Measurements from ENCODE around the gene SPTBN2.
"Not testable (repeated sequence)": the region's sequence is repeated elsewhere in the genome, so short reads cannot be mapped to it uniquely, and the experiment has no call there.

Gene SPTBN2

DNA sequence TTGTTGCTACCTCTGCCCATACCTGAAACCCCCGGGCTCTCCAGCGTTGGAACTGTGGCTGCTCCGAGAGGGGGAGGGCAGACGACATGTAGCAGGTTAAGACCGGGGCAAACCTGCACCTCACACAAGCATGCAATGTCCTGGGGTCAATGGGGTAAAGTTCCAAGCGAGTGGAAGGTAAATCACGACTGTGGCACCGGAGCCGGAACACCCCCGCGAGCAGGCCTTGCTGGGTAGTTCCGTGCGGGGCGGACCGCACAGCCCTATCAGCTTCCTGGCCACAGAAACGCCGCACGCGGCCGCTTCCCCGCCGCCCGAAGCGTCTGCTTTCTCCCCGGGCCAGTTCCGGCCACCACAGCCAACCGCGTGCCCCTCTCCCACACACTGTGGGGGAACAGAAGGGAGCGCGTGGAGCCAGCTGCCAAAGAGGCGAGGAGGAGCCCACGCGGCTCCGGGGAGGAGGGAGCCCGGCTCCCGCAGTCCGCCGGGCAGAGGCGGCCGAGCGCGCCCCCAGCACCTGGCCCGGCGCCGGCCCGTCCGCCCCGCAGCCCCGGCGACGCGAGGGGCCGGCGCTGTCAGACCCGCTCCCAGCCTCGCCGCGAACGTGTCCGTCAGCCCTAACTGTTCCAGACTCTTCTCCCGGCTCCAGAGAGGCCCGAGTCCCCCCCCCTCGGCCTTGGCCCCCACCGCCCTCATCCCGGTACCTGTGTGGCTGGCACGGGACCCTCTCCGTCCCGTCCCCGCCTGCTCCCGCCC is 1.6 kb downstream of the SPTBN2 start:
- peak overlapping the region in 17 of 21 experiments; percentile 24 to 85 (median 65) for H3K27ac ChIP-seq
- peak overlapping the region; percentile 12 to 56 (median 38) for H3K4me3 ChIP-seq

DNA sequence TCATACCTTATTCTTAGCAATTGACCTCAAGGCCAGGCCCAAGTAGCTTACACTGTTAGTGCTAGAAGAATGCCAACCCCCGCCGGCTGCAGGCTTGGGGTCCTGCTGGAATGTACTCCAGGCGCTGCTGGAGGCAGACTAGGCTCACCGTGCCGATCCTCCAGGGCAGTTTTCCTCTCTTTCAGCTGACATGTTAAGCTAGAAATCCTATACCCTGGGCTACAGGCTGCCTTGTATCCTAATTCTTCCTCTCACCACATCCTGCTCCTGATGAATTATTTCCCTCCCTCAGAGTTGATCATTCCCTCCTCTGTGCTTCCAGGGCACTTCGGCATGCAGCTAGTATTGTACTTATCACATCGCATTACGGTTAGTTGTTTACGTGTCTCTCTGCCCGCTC is 3.4 kb downstream of the SPTBN2 start:
- H3K4me3 ChIP-seq: no peak overlapping the region
- no peak overlapping the region for H3K27ac ChIP-seq

DNA sequence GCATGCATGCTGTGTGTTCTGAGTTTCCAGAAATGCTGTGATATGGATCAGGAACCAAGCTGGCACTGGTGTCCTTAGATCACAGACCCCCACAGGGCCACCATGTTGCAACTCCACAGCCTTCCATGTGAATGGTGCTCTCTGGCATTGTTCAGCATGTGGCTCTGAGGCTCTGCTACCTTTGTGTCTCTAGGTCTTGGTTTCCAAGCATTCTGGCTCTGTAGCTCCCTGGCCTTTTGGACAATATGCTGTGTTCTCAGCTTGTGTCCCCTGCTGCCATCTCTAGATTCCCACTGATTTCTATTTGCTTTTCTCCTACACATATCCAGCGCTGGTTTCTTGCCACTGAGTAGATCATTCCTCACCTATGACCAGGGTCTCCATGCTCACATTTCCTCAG is 3.9 kb downstream of the SPTBN2 start:
- H3K4me3 ChIP-seq: no peak overlapping the region
- H3K27ac ChIP-seq: no peak overlapping the region

DNA sequence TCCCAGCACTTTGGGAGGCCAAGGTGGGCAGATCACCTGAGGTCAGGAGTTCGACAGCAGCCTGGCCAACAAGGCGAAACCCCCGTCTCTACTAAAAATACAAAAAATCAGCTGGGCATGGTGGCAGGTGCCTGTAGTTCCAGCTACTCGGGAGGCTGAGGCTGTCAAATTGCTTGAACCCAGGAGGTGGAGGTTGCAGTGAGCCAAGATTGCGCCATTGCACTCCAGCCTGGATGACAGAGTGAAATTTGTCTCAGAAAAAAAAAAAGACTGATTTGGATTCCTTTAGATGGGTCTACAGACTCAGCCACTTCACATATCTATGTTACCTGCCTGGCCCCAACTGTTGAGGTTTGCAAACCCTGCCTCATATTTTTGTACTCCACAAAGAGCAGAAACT is 4.8 kb downstream of the SPTBN2 start:
- H3K4me3 ChIP-seq, H3K27ac ChIP-seq: not testable (repeated sequence)

DNA sequence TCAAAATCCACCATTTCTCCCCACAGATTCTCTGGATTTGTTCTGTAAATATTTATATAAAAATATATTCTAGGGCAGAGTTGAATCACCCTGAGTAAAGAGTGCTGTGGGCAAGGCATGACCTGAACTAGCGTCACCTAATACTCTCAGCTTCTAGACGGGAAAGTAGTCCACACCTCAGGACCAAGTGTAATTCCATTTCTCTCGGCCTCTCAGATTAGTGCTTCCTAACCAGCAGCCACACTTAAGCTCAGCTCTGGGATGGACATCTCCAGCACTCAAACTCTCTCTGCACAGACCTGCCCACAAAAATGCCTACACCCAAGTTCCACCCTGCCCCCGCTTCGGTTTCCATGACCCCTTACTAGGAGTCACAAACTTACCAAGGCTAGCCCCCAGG is 5.3 kb downstream of the SPTBN2 start:
- H3K27ac ChIP-seq: no peak overlapping the region

DNA sequence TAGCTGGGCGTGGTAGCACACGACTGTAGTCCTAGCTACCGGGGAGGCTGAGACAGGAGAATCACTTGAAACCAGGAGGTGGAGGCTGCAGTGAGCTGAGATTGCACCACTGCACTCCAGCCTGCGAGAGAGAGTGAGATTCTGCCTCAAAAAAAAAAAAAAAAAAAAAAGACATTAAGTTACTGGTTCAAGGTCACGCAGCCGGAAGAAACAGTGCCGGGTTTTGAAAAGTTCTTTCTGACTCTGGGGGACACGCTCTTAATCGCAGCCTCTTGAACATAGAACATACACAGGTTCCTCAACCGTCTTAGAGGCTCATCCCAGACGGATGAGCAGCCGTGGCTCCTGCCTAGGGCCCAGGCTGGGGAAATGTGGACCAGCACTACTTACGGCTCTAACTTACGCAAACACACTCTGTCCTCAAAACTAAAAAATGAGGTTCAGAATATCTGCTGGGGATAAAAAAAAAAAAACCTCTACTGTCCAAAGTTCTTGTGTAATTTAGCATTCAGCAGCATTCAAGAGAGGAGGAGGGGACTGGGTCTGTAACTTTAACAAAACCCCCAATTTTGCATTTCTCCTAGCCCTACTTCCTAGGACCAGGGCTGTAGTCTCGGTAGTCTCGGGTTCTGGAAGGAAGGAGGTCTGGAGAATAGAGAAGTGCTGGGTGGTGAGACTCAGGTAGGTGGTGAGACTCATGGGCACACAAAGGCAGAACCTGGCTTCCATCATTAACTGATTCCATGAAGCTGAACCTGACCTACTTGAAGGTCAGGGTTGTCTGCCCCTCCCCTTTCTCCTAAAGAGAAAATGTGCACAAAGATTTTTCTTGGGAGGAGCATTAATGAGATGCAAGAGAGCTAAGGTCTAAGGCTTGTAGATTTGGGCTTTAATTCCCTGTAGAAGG is 6.0 kb downstream of the SPTBN2 start:
- H3K4me3 ChIP-seq: no peak overlapping the region
- H3K27ac ChIP-seq: no peak overlapping the region

More for the DNA sequence above, 5.3 kb downstream of the SPTBN2 start:
- no peak overlapping the region for H3K4me3 ChIP-seq

DNA sequence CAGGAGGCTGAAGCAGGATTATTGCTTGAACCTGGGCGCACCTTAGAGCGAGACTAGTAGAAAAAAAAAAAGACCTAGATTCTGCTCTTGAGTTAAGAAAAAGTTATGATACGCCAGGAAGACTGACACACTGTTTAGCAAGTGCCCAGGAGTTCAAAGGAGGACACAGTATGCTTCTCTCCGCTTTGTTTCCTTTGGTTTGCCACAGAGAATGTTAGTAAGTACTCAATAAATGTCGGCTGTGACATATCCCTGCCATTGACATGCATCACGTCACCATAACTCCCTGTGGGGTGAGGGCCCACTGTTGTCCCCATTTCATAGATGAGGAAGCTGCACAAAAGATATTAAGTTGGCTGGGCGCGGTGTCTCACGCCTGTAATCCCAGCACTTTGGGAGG is 7.1 kb downstream of the SPTBN2 start:
- Histone ChIP-seq H3K4me3 (no peak overlapping the region), H3K27ac (no peak overlapping the region)

DNA sequence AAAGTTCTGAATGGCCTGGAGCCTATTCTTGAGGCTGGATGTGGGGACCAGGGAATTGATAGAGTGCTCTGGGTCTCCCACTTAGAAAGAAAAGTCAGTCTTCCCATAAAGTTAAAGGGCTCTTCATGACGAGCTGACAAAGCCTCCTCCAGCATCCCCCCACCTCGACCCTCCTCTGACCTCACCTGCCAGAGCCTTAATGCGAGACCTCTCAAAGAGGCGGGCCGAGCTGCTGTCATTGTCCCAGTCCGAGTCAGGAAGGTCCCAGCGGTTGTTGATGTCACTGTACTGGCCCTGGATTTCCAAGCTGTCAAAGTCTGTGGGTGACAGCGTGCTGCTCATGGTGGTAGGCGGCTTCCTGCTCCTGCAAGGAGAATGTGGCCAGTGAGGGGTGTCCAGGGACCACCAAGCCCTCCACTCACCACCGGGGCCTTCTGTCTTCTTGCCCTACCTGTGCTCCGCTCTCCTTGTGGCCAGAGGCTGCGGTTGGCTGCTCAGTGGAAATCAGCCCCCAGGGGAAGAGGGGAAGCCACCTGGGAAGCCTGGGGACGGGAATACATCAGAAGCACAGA is 8.0 kb downstream of the SPTBN2 start:
- no peak overlapping the region for H3K4me3 ChIP-seq
- H3K27ac ChIP-seq: peak overlapping the region in 14 of 21 experiments; percentile 10 to 88 (median 36)

DNA sequence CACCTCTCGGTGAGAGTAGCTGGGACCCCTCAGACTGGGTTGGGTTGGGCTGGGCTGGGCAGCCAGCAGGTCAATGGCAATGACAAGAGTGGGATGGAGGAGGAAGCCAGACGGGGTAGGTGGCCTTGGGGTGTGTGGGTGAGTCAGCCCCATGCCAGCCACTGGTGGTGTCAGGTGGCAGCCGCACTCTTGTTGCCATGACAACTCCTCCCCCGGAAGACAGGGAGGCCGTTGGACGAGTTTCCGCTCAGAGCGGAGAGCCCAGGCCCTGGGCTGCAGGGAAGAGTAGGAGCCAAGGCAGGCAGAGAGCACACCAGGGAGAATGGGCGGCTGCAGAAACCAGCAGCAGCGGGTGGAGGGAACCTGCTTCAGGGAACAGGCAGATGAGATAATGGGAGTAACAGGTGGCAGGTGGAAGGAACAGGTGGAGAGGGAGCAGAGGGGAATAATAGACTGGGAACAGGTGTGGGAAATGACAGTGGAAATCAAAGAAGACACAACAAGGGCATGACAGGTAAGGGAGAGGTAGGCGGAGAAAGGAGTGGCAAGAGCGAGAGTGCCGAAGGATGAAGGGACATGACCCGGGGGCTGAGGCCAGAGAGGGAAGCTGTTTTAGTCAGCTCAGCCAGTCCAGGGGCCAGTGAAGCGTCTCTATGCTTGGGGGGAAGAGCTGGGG is 8.7 kb downstream of the SPTBN2 start:
- Histone ChIP-seq H3K27ac (peak overlapping the region in 15 of 21 experiments; percentile 10 to 88 (median 59)), H3K4me3 (no peak overlapping the region)

DNA sequence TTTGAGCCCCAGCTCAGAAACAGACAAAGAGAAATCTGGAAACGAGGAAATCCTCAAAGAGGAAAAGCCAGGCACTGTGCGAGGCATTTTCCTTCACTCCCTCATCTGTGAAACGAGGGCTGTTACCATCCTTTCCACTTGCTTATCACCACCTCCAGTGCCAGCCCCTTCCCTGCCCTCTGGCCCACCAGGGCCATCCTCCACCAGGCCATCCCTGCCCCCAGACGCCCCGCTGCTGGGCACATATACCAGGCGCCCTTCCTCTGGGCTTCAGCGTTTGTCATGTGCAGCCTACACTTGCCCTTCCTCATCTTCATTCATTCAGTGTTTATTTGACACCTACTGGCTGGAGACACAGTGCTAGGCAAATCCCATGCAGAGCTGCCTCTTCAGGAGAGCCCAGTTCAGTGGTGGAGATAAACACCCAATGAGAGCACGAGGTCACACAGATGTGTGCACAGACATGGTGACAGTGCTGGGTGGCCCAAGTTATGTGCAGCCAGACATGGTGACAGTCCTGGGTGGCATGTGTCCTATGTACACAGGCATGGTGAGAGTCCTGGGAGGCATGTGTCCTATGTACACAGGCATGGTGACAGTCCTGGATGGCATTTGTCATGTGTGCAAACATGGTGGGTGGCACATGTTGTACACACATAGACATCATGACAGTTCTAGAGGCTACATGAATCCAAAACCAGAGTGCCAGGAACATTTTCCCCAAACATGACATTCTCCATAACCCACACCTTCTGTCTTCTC is 9.7 kb downstream of the SPTBN2 start:
- peak overlapping the region in 17 of 21 experiments; percentile 26 to 88 (median 78) for H3K27ac ChIP-seq
- H3K4me3 ChIP-seq: no peak overlapping the region

DNA sequence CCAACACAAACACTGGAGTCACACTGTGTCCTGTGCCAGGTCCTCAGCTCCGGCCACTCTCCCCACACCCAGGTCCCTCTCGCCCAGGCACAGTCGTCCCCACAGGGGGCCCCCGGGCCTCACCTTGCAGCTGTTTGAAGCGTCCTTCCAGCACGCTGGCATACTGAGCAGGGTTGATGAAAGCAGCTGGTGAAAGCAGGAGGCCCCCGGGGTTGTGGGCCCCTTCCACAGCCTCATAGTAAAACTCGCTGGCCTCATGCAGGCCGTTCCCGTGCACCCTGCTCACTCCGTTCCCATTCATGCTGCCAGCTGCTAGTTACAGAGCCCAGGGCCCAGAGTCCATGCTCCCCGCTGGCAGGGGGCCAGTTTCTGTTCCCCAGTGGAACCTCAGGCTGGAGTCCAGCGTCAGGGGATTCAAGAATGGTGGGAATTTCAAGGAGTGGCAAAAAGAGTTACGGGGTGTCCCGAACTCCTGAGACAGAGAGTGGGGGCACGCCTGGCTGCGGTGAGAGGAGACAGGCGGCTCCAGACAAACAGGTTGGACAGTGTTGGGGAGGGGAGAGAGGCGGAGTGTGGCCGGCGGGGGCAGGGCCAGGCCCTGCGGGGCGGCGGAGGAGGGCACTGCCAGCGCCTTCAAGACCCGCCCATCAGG is 10.6 kb downstream of the SPTBN2 start:
- Histone ChIP-seq H3K27ac (peak overlapping the region in 20 of 21 experiments; percentile 37 to 88 (median 78)), H3K4me3 (peak overlapping the region; percentile 24 to 44 (median 30))

DNA sequence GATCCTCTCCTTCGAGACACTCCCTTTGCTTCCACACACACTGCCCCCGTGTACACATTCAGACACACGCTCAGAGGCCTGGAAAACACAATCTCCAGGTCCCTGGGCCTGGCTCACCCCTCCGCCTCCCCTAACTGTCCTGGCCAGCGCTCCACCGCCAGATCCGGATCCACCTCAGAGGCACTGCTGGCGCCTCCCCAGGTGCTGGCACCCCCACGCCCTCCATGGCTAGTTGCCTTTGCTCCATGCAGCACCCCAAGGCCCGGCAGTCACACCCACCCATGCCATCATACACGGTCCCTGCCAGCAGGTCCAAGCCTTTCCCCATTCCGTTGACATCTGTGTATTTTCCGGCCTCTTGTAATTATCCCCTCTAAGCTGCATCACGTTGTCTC is 11.1 kb downstream of the SPTBN2 start:
- Histone ChIP-seq H3K4me3 (peak overlapping the region; percentile 24 to 44 (median 30)), H3K27ac (peak overlapping the region in 20 of 21 experiments; percentile 37 to 88 (median 78))

DNA sequence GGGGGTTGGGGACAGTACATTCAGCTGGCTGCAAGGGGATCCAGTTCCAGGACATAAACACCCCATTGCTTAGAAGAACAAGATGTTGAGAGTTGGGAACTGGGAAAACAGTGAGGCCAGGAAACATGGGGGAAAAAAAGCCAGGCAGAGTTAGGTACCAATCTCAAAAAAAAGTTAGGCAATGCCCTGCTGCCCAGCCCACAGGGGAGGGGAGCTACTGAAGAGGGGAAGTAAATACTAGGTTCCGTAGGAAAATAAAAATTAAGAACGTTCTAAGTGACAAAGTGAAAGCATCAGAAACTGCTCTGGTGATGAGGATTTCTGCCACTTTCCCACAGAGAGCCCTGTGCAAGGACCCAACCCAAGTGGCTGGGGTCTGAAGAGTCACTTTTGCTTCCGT is 12.0 kb downstream of the SPTBN2 start:
- peak overlapping the region in 4 of 7 experiments; percentile 24 to 40 (median 34) for H3K4me3 ChIP-seq
- H3K27ac ChIP-seq: peak overlapping the region in 10 of 21 experiments; percentile 3 to 88 (median 84)

DNA sequence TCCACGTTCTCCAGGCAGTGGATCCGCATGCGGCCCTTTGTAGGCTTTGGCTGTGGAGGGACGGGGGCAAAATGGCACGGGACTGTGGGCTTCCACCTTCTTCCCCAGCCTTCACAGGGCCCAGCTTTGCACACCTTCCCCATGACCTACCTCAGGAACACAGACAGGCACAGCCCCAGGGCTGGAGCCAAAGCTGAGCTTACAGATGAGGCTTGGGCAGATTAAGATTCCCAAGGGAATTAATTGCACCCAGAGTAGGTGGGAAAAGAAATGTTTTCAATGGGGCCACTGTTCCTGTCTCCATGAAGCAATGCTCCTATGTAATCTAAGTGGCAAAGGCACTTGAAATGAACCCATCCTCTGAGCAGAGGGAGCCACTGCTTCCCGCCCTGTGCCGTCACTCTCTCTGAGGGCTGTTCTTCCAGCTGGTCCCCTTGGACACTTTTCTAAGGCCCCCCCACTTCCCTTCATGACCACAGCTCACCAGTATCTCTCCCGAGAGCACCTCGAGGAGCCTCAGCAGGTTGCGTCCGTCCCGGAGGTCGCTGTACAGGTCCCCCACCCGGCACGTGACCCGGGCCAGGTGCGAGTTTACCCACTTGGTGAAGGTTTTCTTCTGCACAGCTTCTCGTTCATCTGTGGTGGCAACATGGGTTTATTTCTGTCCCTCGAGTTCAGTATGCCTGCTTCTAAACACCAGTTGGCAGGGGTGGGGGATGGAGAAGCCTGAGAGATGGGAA is 13.5 kb downstream of the SPTBN2 start:
- Histone ChIP-seq H3K27ac (no peak overlapping the region), H3K4me3 (no peak overlapping the region)

DNA sequence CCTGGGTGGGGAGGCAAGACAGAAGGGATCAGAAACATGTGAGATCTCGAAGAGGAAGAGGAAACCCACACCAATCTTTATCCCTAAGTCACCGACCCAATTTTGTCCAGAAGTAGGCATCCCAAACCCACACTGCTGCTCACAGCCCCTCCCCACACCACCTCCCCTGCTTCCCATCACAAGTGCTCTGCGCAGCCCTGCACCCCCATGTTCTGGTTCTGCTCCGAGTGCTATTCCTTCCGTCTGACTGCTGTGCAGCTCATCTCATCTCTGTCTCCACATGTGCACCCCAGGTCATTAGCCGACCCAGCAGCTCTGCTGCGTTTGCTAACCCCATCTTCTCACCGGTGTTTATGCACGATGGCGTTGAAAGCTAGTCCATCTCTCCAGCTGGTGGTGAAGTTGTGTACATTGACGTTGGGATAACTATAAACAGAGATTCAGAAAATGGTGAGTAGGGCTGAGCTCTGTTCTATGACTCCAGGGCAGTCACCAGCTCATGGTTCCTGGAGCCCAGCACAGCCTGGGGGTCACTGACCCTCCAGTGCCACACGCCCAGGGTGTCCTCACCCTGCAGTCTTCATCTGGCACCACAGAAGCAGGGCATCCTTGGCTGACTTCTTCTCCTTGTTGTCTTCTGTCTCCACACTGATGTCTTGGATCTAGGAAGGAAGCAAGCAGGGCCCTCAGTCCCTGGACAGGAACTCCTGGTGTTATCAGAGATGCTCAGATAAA is 15.1 kb downstream of the SPTBN2 start:
- Histone ChIP-seq H3K4me3 (no peak overlapping the region), H3K27ac (no peak overlapping the region)

DNA sequence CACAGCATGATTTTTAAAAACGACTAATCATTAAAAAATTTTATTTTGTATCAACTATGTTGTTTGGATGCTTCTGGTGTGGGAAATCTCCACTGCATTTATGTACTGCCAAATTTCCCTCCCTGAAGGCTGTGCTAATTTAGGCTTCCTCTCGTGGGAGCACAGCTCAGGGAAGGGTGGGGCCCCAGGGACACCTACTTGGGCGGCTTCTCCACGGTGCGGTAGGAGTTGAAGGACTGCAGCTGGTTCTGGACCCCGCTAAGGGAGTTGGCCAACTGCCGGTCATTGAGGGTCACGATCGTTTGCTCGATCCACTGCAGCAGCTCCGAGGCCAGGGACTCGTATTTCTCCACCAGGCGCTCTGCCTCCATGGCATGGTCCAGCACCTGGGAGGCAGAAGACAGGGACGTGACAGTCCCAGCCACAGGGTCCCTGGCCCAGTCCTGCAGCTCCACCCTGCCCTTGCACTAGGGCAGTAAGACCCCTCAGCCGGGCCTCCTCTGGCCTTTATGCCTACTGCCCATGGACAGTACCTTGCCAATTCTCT is 18.6 kb downstream of the SPTBN2 start:
- Histone ChIP-seq H3K27ac (peak overlapping the region in 6 of 21 experiments; percentile 7 to 47 (median 36)), H3K4me3 (no peak overlapping the region)

DNA sequence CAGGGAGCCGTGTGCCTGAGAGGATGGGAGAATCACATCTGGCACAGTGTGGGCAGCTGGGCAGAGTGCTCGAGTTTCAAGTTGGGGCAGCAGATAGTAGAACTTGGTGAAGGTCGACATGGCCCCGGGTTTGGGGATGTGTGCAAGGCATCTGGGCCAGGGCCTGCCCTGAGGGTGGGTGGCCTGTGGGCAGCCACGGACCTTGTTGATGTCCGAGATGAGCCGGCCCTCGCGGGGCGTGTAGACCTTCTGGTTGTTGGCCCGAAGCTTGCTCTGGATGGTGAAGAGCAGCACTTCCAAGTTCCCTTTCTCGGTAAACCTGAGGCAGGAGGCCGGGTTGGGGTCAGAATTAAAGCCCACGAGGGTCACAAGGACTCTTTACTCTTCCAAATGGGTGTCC is 20.3 kb downstream of the SPTBN2 start:
- H3K27ac ChIP-seq: peak overlapping the region in 5 of 21 experiments; percentile 20 to 63 (median 37)
- no peak overlapping the region for H3K4me3 ChIP-seq

All from skin epidermis (tissue), 12 donors.